Measurements from ENCODE around the gene ZNF610.

GRCh38 chr19:52397310-52398080 lies 61.5 kb downstream of the ZNF610 start, which contains the start of gene ZNF528:
- no peak for TF ChIP-seq EZH2 (IDR thresholded peaks at IDR 0.05; ENCODE audit: low read length, unreplicated experiment)
- TF ChIP-seq CTCF (conservative IDR thresholded peaks at IDR 0.05; ENCODE audit: low read depth, low read length) = no peak
